GM21786 (cell line): Measurements from ENCODE around the gene EGLN1.

Experiments
- ATAC-seq: cut with Tn5 transposase; IDR thresholded peaks from one replicate; pipeline ENCODE4 v1.9.1; 2021; ENCODE audit not compliant: unreplicated experiment

The EGLN1 gene

DNA sequence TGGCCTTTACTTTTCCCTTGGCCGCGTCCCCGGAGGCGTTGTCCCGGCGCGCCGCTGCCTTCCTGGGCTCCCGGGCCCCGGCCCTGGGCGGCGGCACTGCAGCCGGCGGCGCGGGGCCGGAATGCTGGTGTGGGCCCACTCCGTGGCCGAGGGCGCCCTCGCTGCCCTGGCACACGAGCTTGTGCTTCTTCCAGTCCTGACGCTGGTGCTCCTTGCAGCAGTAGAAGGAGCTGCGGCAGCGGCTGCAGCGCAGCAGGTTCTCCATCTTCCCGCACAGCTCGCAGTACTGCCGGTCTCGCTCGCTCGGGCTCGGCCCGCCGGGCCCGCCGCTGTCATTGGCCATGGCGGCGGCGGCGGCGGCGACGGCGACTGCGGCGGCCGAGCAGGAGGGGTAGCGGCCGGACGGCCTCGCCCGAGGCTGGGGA is 529 bp downstream of the EGLN1 start:
- peak; percentile 25 for ATAC-seq

DNA sequence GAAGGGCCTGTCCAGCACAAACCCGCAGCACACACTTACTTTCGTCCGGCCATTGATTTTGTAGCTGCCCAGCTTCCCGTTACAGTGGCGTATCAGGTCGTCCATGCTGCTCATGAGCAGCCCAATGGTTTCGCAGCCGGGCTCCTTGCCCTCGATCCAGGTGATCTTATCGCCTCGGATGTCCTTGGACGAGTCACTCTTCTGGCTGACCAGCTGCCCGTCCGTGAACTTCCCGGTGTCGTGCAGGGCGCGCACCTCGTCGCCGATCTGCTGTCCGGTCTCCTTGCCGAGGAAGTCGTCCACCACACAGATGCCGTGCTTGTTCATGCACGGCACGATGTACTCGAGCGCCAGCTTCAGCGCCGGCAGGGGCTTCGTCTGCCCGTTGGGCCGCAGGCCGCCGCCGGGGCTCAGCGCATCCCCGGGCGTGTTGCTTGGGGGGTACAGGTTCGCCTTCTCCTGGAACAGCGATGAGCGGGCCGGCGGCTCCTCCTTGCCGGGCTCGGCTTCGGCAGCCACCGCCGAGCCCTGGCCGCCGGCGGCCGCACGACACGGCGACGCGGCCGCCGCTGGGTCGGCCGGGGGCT is 1.0 kb downstream of the EGLN1 start:
- peak; percentile 7 for ATAC-seq

DNA sequence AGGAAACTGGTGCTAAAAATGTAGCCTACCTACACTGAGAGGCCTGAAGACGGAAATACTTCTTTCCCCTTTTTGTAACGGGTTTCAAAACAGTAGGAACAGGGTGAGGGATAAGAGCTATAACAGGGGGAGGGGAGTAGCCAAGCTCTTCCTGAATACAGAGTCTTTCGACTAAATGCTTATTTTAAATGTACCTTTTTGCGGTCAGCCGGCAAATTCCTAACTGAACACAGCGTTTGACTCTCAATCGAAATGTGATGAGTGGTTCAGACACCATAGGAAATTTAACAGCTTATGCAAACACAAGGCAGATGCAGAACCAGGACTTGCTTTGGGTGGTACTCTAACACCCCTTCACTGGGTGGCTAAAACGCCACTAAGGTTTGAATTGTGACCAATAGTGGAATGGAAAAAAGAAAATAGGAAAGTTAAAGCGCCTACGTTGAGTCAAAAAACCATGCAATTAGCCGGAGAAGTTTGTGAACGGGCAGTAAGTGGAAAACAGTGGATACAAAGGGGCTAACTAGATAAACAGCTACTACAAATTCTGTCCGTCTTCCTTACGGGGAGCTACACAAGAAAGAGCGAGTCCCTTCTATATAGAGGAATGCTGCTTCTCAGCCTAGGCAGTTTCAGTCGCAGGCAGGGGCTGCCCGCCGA is 1.7 kb downstream of the EGLN1 start:
- no peak for ATAC-seq

DNA sequence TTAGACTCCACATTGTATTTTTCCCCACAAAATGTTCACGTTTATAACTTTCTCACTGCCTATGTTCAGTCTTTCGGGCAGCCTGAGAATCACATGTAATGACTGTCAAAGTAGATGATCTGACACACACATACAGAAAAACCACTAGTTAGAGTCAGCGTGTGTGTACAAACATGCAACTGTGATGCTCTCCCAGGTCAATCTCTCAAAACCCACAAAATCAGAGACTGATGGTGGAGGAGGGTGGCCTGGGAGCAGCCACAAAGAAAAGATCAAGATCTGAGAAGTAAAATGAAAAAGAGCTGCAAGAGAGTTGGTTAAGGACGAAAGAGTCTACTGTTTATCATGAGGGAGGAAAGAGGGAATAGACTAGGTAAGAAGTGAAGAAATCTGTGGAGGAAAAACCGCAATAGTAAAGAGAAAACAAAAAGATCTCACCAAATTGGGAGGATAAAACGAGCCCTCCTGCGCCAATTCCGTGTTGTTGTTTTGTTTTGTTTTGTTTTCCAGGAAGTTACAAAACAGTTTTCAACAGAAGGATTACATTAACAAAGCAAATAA is 2.3 kb downstream of the EGLN1 start:
- no peak for ATAC-seq

DNA sequence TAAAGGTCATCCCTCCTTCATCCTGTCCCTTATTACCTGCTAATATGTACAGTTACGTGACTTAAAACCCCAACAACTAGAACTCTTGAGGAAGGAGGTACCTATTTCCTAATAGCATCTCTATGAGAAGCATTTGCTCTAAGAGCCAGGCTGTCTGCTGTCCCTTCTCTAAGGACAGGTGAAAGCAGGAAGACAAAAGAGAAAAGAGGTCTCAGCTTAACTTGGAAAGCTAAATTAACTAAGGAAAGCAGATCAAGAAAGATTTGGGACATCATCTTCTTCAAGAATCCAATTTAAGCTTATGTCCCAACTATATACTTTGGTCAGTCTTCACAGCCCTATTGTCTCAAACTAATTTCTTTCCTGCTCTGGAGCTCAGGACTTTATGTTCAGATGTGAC is 2.9 kb downstream of the EGLN1 start:
- ATAC-seq = no peak

DNA sequence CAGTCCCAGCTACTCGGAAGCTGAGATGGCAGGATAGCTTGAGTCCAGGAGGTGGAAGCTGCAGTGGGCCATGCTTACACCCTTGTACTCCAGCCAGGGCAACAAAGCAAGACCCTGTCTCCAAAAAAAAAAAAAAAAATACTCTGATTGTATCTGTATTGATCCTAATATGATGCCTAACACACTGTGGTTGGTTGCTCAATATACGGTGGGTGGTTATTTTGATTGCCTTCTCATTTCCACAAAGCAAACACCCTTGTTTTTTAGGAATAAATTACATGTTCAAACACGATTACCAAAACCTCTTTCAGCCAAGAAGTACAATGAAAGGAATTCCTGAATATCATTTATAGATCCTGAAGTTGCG is 3.4 kb downstream of the EGLN1 start:
- no peak for ATAC-seq

DNA sequence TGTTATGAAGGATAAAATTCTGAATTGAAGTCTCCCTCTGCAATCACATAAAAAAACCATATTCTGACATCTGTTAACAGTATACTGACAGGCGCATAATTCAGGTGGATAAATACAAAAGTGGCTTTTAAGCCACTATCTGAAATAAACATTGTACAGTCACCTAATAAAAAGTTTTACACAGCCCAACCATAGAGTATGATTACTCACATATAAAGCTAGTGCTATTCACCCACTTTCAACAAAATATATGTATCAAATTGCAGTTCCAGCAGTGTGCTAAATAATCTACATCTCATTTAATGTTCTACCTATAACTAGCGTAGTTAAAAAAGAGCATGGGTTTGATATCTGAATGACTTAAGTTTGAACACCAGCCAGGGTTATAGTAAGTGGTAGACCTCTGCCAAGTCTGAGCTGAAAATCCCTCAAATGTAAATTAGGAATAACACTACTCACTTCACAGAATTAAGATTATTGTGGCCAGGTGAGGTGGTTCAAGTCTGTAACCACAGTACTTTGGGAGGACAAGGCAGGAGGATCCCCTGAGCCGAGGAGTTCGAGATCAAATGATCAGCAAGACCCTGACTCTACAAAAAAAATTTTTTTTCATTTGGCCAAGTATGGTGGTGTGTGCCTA is 3.9 kb downstream of the EGLN1 start:
- no peak for ATAC-seq

DNA sequence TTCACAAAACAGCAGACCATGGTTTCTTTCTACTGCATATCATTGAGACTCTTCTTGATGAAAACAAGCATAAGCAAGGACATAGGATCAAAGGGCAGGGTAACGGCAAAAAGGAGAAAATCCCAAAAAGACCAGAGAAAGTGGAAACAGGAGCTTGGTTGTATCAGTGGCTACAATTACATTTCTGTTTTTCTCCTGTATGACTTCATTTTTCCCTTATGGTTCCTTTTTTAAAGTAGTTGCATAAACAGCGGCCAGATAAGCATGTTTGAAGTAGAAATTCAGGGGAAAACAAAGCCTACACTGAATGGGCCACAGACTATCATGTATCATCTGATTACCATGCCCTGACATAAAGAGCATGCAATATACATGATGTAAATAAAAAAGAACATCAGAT is 4.6 kb downstream of the EGLN1 start:
- ATAC-seq = no peak

DNA sequence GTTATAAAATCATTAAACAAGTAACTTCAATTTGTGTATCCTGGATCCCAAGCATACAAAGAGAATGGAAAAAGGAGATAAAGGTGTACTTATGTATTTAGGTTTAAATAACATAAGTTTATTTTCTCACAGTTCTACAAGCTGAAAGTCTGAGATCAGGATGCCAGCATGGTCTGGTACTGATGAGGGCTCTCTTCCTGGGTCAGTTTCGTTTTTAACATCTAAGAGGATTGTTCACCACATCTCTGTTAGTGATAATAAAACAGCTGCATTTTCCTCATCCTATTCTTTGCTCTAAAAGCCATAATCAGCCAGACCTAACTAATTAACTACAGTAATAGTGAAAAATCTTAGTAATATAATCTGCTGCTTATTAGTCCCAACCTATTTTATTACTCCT is 5.2 kb downstream of the EGLN1 start:
- no peak for ATAC-seq

DNA sequence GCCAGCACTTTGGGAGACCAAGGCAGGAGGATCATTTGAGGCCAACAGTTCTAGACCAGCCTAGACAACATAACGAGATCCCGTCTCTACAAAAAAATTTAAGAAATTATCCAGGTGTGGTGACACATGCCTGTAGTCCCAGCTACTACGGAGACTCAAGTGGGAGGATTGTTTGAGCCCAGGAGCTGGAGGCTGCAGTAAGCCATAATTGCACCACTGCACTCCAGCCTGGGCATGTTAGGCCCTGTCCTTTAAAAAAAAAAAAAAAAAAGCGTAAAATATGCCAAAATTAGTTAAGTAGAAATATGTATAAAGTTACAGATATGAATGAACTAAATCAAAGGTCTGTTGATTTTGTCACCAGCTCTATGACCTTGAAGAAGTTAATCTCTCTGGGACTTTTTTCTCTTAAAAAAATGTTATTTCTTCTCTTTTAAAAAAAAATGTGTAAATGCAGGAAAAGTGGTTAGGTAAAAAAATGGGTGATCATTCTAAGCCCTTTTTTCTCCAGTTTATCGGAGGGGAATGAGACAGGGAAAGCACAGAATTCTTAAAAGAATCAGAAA is 7.0 kb downstream of the EGLN1 start:
- ATAC-seq = no peak

DNA sequence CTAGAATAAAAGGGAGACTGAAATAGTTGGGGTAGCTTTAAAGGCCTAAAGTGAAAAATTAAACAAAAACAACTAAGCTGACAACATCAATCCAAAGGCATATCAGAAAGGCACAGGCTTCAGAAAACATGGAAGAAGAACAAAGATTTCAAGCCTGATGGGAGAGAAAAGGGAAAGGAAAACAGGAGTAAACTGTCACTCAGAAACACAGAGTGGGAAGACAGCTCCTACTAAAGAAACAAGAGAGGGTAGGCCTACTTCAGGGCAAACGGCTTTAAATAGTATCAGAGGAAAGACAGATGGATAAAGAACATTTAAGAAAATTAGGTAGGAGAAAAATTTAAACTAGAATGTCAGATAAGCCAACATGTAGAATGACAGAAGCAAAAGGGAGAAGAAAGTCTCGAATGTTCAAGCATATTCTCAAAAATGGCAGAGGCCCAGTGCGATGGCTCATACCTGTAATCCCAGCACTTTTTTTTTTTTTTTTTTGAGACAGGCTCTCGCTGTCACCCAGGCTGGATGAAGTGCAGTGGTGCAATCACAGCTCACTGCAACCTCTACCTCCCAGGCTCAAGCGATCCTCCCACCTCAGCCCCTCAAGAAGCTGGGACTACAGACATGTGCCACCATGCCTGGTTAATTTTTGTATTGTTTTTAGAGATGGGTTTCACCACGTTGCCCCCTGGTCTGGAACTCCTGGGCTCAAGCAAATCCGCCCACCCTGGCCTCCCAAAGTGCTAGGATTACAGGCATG is 7.6 kb downstream of the EGLN1 start:
- ATAC-seq = no peak

DNA sequence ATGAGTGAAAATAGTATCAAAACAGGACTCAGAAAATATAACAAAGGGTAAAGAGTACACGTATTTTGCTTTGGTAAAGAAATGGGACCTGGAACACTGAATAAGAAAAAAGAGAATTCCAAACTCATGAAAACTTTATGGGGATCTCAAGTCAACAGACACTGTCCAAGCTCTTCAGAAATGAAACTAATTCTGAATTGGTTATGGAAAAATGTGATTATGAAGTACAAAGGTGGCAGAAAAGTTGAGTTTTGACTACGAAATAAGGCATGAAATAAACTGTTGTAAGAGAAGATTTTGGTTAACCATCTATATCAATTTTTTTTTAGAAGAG is 8.4 kb downstream of the EGLN1 start:
- no peak for ATAC-seq

DNA sequence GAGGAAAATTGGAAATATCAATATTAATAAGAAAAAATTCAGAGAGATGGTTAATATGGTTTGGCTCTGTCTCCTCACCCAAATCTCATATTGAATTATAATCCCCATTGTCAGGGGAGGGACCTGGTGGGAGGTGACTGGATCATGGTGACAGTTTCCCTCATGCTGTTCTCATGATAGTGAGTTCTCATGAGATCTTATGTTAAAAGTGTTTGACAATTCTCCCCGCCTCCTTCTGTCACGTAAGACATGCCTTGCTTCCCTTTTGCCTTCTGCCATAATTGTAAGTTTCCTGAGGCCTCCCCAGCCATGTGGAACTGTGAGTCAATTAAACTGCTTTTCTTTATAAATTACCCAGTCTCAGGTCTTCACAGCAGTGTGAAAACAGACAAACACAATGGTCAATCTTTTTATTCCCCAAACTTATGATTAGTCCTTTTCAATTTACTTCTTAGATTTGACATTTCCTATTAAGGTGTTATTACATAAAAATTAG is 11.0 kb downstream of the EGLN1 start:
- no peak for ATAC-seq

DNA sequence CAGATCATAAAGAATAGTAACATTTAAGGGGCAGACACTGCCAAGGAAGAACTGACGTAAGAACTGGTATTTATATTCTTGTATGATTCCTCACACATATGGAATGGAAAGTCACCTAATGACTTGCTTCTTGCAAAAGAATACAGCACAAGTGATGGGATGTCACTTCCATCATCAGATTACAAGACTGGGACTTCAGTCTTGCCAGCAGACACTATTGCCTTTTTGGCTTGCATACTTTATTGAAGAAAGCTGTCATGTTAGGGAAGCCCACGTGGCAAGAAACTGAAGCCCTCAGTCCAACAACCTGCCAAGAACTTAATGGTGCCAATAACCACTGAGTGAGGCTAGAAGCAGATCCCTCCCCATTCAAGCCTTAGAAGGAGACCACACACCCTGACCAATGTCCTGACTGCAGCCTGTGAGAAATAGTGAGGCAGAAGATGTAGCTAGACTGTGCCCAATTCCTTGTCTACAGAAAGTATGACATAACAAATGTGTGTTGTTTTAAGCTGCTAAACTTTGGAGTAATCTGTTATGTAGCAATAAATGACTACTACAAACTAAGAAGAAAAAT is 12.0 kb downstream of the EGLN1 start:
- ATAC-seq = no peak

DNA sequence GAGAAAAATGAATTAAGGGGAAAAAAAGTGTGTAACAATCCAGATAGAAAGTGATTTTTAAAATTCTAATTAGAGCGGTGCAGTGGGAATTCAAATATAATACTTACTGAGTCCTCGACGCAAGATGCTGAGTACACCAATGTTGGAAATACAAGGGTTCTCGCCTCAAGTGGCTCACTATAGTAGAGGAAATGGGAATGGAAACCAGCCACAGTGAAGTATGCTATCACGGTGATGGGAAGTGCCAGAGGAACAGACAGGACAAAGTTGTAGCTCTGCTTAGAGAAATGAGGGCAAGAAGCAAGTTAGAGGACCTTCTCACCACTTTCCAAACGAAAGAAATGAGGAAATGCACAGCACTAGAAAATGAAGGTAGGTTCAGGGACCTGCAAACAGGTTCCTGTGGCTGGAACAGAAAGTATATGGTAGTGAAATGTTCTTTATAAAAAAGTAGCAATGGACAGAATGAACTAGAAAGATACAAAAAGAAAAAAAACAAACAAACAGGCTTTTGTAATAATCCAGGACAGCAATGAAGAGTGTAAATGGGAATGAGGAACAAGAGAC is 13.5 kb downstream of the EGLN1 start:
- ATAC-seq = no peak

DNA sequence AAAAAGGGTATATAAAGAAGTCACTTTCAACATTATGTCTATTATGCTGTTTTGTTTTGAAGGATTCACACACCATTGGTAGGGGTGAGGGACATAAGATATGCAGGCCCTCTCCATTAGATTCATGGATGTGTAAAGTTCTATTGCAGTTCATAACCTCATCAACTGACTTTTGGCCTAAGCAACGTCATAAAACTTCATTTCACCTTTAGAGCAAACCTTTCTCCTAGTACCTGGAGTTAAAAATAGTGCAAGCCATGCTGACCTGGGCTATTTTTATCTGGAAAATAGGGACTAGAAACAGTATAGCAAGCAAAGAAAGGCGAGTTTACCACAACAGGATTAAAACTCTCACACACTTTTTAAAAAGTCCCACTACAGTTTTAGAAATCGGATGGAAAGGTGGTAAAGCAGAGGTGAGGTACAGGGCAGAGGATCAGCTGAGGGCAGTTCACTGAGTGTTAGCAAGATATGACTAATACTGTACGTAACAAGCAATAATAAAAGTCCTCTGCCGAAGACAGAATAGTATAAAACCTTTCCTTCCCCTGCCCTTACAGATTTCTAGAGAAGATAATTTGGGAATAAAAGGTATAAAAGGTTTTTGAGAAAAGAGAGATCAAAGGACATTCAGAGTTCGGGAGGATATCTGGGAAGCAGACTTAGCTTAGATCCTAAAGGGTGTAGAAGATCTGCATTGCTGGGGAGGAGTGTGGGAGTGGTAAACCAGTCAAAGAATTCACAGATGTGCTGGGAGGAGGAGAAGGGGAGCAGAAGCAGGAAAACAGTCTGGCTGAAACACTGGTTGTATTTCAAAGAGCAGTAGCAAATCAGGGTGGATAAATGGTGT is 14.3 kb downstream of the EGLN1 start:
- peak; percentile 69 for ATAC-seq

DNA sequence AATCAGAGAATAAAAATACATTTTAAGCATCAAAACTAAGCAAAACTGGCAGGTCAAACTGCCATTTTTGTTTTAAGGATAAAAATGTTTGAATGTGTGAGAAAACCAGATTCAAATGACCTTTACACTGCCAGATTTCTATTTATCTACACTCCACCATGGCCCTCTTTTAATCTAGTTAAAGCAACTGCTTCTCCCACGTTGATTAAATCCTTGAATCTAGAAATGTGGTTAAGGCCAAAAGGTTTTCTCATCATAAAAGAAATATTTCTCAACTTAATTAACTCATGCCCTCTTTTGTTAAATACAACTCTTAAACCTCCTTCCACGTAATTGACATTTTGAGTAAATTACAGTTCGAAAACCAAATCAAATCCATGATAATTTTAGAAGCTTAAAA is 15.0 kb downstream of the EGLN1 start:
- no peak for ATAC-seq

DNA sequence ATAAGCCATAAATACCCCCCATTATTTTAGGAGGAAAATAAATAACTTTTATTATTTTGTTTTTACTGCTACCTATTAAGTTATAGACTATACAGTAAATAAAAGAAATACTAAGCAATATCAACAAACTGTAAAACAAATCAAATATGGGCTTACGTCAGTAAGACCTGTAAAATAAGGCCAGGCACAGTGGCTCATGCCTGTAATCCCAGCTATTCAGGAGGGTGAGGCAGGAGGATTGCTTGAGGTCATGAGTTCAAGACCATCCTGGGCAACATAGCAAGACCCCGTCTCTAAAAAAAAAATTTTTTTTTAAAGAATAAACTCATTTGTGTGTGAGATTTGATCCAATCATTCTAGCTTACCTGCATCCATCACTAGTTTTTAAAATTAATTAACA is 17.8 kb downstream of the EGLN1 start:
- ATAC-seq = no peak

DNA sequence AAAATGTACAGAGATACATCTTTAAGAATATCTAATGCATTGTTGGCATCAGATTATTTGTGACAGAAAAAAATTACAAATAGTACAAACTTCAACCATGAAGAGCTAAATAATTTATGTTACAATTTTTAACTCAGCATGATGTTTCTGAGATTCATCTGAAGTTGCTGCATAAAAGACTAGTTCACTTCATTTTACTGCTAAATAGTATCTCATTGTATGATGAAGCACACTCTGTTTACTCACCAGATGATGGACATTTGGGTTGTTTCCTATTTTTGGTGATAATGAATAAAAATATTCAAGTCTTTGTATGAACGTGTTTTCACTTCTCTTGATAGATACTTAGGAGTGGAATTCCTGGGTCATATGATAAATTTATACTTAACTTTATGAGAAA is 20.6 kb downstream of the EGLN1 start:
- ATAC-seq = no peak
